Tibial nerve (tissue), 4 donors: ENCODE data around the gene GARRE1.

Experiments used
- EP300 ChIP-seq, 2 donors: sonication (generic); formaldehyde crosslinking; IDR thresholded peaks; one replicate each; pipeline ENCODE4 v1.6.1; 2017; ENCODE audit warnings: antibody characterized with exemption in 2 of 2, mild to moderate bottlenecking in 1 of 2
- TF ChIP-seq, protein P1 (sequence below), 5 experiments: fragments of 200-600 bp in 3 of 5; fragments of 450-650 bp in 2 of 5; sonication (generic) in 3 of 5; IDR thresholded peaks; one replicate each; pipeline ENCODE4 v1.5.1; 2016 to 2019; ENCODE audit warnings: antibody characterized with exemption in 5 of 5, mild to moderate bottlenecking in 3 of 5, moderate library complexity in 2 of 5

DNA sequence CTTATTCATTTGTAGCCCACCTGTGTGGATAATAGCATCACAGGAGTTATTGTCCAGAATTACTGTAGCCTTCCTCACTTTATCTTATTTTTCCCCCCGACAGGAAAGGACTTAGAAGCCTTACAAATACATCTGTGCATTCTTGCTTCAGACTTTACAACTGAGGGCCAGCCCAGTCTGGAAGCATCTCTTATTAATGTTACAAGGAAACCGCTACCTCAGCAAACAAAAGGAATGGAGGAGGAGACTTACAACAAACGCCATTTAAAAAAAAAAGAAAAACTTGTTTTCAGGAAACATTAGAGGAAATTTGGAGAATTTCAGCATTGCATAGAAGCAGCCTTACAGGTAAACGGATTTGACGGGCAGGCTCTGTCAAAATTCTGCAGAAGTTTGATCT, 45.2 kb downstream of the GARRE1 start:
- TF ChIP-seq, protein P1, sequence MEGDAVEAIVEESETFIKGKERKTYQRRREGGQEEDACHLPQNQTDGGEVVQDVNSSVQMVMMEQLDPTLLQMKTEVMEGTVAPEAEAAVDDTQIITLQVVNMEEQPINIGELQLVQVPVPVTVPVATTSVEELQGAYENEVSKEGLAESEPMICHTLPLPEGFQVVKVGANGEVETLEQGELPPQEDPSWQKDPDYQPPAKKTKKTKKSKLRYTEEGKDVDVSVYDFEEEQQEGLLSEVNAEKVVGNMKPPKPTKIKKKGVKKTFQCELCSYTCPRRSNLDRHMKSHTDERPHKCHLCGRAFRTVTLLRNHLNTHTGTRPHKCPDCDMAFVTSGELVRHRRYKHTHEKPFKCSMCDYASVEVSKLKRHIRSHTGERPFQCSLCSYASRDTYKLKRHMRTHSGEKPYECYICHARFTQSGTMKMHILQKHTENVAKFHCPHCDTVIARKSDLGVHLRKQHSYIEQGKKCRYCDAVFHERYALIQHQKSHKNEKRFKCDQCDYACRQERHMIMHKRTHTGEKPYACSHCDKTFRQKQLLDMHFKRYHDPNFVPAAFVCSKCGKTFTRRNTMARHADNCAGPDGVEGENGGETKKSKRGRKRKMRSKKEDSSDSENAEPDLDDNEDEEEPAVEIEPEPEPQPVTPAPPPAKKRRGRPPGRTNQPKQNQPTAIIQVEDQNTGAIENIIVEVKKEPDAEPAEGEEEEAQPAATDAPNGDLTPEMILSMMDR (IDR thresholded peaks at IDR 0.05): no peak
- TF ChIP-seq EP300 (IDR thresholded peaks at IDR 0.05): no peak
